ENCODE data around the gene NCAPD3.

Gene NCAPD3

DNA sequence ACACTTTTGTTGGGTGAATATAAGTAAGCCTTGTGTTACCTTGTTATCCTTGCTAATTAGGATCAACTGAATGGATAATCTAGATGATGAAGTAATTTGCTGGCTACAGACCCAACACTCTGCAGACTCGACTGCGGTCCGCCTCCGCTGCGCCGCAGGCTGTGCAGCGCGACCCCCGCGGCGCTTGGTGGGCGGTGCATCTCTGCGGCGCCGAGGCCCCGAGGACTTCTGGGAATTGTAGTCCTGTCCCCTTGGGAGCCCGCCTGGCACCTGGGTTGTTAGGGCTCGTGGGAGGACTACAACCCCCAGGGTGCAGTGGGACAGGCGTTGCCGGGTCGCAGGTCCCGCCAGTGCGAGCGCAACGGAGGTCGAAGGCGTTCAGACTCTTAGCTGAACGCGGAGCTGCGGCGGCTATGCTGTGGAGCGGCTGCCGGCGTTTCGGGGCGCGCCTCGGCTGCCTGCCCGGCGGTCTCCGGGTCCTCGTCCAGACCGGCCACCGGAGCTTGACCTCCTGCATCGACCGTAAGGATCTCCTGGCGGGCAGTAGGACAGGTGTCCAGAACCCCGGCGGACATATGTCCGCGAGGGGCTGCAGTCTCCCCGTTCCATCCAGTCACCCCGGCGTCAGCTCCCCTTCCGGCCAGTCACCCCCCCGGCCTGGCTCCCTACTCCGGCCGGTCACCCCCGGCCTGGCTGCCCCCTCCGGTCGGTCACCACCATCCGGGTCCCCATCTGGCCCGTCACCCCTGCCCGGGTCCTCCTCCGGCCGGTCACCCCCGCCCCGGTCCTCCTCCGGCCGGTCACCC, 29.6 kb upstream of the NCAPD3 start, which contains the start of the genes ACAD8 and THYN1:
Gene ACAD8, plus strand, starts transcription at position 381 of the 806 bp plus-strand sequence. Its CDS starts 33 bp downstream, at position 414.
Gene THYN1, minus strand, starts transcription at position 165 of the 806 bp plus-strand sequence. CDS start 470 bp downstream, outside the sequence.
- peak; percentile 96 to 97 for DNase-seq

DNA sequence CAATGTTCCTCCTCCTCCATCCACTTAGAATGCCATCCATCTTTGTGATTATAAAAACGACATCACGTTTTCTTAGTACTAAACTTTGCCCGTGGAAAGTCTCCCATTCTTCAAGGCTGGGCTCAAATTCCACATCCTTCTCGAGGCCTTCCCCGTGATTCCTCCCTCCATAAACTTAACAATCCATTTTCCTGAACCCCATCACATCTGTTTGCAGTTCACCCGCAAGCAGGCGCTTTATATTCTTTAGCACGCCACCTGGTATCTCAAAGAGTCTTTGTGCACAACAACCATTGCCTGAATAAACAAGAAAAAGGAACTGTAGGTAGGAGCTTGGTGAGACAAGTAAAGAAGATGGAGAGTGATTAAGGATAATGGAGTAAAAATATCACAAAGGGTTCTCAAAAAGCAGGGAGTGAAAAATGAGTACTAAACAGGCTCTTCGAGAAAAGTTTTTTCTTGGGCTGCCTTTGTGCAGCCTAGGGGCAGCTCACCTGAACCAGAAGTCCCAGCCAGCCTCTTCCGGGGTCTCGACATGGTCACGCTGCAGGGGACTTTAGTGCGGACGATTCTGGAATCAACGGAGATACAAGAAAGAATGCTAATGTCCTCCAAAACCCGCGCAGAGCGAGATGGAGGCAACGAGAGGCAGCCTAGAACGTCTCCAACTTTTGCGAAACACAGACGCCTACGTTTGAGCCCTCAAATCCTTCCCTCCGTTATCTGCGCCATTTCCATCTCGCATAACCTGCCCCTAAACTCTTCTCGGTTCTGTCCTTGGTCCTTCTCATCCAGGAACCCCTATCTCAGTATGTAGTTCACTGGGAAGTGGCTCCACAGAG, 28.8 kb upstream of the NCAPD3 start:
- DNase-seq = no peak

GRCh38 chr11:134250675-134251074, 26.9 kb upstream of the NCAPD3 start:
- DNase-seq = no peak

GRCh38 chr11:134250246-134250645, 26.5 kb upstream of the NCAPD3 start:
- no peak for DNase-seq

- no peak for DNase-seq
Observed at GRCh38 chr11:134248910-134249480, 25.2 kb upstream of the NCAPD3 start.

DNA sequence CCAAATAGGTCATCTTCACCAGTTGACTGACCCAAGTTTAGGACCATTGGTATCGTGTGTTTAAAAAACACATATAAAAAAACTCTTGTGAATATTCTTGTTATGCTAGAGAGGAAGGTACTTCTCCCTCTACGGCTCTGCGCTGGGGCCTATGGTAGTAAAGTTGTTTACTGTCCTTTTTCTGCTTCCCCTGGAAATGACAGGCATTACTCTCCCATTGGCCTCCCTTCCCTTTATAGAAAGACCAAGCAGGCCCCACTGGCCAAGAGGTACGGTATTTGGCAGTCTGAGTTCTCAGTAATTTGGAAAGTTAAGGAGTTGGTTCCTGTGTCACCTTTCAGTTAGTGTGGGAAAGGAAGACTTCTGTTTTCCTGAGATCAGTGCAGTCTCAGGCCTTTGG, 22.9 kb upstream of the NCAPD3 start:
- DNase-seq = no peak

DNA sequence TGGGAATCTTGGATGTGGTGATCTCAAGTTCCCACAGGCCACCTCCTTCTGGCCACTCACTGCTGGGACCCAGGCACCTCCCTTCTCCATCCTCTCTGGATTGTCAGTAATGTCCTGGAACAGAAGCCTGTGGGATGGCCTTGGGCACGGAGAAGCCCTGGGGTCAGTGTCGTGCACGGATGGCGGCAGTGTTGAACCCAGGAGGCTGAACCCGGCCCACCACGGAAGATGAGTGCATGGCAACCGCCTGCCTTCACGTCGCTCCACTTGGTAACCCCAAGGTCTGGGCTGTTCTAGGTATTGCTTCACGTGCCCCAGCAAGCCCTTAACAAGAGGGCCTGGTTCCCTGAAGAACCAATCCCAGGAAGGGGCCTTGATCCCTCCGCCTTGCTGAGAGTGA, 22.3 kb upstream of the NCAPD3 start:
- DNase-seq = no peak

GRCh38 chr11:134245434-134245833, 21.7 kb upstream of the NCAPD3 start:
- DNase-seq = no peak

GRCh38 chr11:134244593-134244992, 20.8 kb upstream of the NCAPD3 start:
- peak in 1 of 2 donors; percentile 33 for DNase-seq

GRCh38 chr11:134243913-134244312, 20.1 kb upstream of the NCAPD3 start:
- DNase-seq = no peak

GRCh38 chr11:134242376-134242775, 18.6 kb upstream of the NCAPD3 start:
- DNase-seq = no peak

GRCh38 chr11:134240592-134240991, 16.8 kb upstream of the NCAPD3 start:
- no peak for DNase-seq

- DNase-seq = no peak
Observed at GRCh38 chr11:134238956-134239355, 15.2 kb upstream of the NCAPD3 start.

DNA sequence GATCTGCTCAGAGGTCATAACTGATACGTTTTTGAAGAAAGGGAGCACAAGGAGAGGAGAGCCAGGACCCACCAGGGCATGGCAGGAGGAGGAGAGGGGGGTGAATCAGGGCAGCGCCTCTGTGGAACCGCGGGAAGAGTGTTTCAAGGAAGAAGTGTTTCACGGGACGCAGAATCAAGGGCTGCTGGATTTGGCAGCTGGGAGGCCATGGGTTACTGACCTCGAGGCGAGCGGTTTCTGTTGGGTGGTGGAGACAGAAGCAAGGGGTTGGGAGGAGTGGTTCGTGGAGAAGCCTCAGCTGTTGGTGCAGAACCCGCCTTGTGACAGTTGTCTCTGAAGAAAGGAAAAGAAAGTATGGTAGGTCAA, 13.8 kb upstream of the NCAPD3 start:
- DNase-seq = no peak

GRCh38 chr11:134236834-134237556, 13.2 kb upstream of the NCAPD3 start:
- DNase-seq = no peak

- no peak for DNase-seq
Observed at GRCh38 chr11:134235399-134235798, 11.6 kb upstream of the NCAPD3 start.

DNA sequence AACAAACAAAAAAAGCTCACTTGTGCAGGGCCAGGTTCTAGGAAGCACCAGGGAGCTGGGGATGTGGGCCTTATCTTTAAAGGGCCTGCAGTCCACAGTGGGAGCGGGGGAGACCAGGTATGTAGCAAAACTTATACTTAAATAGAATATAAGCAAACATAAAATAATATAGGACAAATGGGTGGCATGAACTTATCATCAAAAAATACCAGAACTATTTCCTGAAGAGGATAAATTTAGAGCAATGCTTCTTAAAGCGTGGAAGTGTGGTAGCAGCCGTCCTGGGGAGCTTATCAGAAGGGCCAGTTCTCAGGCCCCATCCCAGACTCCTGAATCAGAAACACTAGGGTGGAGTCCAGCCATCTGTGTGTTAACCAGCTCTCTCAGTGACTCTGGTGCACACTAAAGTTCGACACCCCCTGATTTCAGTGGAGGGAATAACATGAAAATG, 10.0 kb upstream of the NCAPD3 start:
- DNase-seq = no peak

GRCh38 chr11:134231958-134232659, 8.3 kb upstream of the NCAPD3 start:
- DNase-seq = no peak

DNA sequence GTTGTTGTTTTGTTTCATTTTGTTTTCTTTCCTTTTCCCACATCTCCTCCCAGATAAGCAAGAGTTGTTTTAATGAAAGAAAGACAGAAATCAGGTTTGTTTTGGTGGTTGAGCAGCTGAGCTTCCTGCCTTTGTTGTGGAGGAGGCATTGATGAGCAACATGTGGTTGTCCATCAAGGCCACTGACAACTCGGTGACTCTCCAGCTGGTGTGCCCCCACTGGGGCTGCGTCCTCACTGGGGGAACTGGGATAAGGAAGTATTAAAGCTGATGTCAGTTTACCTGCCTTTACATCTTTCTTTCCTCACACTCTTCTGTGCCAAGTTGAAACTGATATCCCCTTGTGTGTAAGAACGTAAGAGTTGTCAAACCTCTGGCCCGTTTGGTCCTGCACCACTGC, 6.6 kb upstream of the NCAPD3 start:
- no peak for DNase-seq

DNA sequence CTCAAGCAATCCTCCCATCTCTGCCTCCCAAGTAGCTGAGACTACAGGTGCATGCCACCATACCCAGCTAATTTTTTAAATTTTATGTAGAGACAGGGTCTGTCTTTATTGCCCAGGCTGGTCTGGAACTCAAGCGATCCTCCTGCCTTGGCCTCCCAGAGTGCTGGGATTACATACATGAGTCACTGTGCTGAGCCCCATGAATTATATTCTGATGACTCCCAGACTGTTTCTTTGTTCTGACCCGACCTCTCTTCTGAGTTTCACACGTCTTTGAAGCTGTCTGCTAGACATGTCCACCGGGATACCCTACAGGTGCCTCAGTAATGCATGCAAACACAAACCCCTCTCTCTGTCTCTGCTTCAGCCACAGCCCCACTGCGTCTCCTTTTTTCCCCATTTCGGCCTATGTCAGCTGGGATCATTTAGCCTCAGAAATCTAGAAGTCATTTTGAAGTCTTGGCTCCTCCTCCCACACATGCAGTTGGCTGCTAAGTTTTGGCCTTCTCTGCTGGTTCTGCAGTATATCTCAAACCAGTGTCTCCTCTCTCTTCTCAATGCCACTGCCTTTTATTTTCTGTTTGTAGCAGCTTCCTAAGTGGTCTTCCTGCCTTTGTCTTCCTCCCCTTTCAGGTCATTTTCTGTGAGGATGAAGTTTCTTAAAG, 5.5 kb upstream of the NCAPD3 start:
- no peak for DNase-seq

DNA sequence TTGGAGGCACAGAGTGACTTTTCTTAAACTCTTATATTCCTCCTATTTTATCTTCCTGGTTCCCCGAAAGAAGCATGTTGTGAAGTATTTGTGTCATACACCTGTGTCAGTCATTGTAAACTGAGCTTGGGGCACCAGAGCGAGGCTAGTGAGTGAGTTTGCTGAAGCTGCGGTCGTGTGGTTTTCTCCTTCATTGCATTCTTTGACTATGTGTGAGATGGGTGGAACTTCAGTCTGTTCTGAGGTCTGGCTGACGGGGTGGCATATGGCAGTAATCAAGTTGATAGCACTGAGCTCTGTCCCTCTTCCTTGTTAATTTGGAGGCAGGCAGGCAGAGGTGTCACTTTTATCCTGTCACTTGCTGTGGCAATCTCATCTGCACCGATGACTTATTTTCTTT, 4.9 kb upstream of the NCAPD3 start:
- peak; percentile 42 to 46 for DNase-seq
